KBM-7 (cell line): ENCODE data around the gene MYADML2.

Experiments used
- DNase-seq: peaks from one replicate; pipeline ENCODE4 v3.0.0-alpha.2; 2015
- in situ Hi-C: fragments of 300-500 bp; cut with MboI; formaldehyde crosslinking; loops from 2 replicates; pipeline ENCODE4 v1.14.3; 2020; ENCODE audit warnings: low sequenced_read_pairs, low pct_unique_long_range_greater_than_20kb, mixed read lengths

The MYADML2 gene

GRCh38 chr17:81903896-81904599, 43.0 kb downstream of the MYADML2 start:
- no peak for DNase-seq
- in situ Hi-C loops: no loop called here

DNA sequence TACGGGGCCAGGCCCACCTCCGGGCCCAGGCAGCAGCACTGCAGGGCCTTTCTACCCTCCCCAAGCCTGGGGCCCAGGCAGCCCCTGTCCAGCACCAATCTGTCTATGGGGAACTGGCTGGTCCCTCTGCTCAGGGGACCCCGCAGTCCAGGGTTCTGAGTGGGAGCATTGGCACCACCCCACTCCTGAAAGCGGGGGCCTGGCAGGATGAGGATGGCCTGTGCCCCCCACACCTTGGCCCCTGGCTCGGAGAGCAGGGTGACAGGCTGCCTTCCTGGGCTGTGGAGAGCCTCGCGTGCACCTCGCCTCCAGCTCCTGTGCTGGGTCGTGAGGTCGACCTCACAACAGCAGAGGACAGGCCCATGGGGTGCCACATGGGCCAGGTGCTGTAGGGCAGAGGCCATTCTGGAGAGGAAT, 43.6 kb downstream of the MYADML2 start:
- in situ Hi-C loops: no loop called here
- no peak for DNase-seq

DNA sequence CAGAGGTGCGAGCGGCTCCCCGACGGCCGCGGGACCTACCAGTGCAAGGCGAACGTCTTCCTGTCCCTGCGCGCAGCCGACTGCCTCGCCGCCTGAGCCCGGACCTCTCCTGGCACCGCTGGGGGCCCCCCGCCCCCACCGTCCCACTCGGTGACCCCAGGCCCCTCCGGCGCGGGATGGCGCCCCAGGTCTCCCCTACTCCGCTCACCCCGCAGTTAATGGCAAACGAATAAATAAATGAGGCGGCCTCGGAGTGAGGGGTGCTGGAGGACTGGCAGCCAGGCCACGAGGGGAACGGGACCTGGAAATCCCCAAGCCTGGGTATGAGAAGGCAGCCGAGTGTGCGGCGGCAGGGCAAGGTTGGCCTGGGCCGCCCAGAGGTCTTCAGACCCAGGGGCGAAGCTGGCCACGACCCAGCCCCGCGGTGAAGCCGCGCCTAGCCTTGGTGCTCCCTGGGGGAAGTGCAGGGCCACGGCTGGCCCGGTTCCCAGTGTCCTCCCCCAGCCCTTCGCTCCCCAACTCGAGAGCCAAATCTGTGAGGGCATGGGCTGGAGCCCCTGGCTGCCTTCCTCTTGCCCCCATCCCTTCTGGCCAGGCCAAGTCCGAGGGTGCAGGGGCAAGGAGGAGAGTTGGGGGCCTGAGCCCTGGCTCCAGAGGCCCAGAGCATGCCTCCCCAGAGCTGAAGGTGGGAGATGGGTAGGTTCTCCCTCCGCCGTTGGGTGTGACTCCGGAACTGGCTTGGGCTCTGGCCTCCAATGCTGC, 44.2 kb downstream of the MYADML2 start:
- in situ Hi-C loops: no loop called here
- DNase-seq: no peak

DNA sequence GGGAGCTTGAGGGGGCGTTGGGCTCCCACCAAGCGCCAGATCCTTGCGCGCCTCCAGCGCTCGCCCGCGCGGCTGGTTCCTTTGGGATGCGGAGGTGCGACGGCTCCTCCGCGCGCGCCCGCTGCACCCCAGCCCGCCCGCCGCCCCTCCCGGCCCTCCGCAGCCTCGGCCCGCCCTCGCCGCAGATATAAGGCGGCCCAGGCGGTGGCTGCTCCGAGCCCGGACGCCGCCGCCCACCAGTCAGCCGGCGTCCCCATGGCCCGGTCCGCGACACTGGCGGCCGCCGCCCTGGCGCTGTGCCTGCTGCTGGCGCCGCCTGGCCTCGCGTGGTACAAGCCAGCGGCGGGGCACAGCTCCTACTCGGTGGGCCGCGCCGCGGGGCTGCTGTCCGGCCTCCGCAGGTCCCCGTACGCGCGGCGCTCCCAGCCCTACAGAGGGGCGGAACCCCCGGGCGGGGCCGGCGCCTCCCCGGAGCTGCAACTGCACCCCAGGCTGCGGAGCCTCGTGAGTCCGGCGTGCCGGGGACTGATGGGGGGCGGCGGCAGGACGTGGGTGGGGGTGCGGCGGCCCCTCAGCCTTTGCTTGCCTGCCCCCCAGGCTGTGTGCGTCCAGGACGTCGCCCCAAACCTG, 44.9 kb downstream of the MYADML2 start, which contains the start of gene NPB:
Gene NPB, plus strand, starts transcription at position 216 of the 630 bp plus-strand sequence. Its CDS starts 40 bp downstream, at position 256.
- in situ Hi-C loops: no loop called here
- no peak for DNase-seq

GRCh38 chr17:81901167-81902022, 45.6 kb downstream of the MYADML2 start:
- DNase-seq: no peak
- in situ Hi-C loops: no loop called here

GRCh38 chr17:81900181-81900820, 46.7 kb downstream of the MYADML2 start:
- DNase-seq: no peak
- in situ Hi-C loops: no loop called here

- in situ Hi-C loops: no loop called here
- DNase-seq: no peak
Measured at GRCh38 chr17:81899514-81900166, 47.4 kb downstream of the MYADML2 start.

GRCh38 chr17:81898885-81899284, 48.1 kb downstream of the MYADML2 start:
- in situ Hi-C loops: no loop called here

GRCh38 chr17:81898029-81898866, 48.8 kb downstream of the MYADML2 start:
- in situ Hi-C loops: no loop called here
- DNase-seq: no peak

More at GRCh38 chr17:81898885-81899284, 48.1 kb downstream of the MYADML2 start:
- DNase-seq: no peak

DNA sequence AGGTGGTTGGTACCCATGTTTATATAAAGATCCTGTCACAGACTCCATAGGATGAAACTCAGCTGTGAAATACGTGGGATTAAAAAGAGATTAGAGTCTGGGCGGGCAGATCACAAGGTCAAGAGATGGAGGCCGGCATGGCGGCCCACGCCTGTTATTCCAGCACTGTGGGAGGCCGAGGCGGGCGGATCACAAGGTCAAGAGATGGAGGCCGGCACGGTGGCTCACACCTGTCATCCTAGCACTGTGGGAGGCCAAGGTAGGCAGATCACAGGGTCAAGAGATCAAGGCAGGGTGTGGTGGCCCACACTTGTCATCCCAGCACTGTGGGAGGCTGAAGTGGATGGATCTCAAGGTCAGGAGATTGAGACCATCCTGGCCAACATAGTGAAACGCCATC, 51.6 kb downstream of the MYADML2 start:
- DNase-seq: no peak
- in situ Hi-C loops: no loop called here

- DNase-seq: no peak
- in situ Hi-C loops: no loop called here
Measured at GRCh38 chr17:81891303-81891552, 55.8 kb downstream of the MYADML2 start.

DNA sequence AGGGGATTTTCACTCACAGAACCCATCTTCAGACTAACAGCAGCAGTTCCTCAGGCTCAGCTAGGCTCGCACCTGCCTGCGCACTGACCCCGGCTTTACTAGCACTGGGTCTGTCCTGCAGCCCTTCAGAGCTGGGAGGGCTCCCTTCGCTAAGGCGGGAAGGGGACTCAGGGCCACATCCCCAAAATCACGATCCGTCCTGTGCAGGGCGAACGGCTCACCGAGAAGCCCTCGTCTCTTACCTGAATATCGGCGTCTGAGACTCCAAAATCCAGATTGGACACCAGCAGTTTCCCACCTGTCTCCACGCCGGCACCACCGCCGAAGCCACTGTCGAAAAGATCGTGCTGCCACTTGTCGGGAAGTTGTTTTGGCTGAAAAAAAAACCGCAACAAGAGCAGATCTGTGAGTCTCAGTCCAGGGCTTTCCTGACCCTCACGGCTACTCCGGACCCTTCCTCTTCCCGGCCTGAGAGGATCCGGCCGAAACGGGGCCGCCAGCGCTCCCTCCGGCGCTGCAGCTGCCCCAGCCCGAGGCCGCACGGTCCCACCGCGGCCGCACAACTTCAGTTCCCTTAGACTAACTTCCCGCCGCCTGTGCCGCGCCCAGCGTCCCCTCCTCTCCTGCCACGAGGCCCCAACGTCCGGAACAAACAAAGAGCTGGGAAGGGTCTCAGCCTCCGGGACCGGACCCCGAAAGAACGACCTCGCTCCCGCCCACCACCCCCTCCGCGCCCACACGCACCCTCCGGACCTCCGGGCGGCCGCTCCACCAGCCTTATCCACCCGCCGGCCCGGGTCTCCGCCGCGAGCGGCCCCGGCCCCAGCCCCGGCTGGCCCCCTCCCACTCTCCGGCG, 56.4 kb downstream of the MYADML2 start:
- no peak for DNase-seq
- in situ Hi-C loops: no loop called here
